PC-3 (cell line): Measurements from ENCODE around the gene TCHHL1.

ENCODE experiments used
- CTCF ChIP-seq: fragments of 300-600 bp; sonication (generic); conservative IDR thresholded peaks from 2 replicates; pipeline ENCODE4 v1.5.1; 2017; ENCODE audit warnings: antibody characterized with exemption, low read depth, mild to moderate bottlenecking, low read length
- EZH2 ChIP-seq: fragments of 300-600 bp; sonication (generic); IDR thresholded peaks from one replicate; pipeline ENCODE4 v1.6.1; 2017; ENCODE audit warnings: antibody characterized with exemption, mild to moderate bottlenecking, low read length; ENCODE audit not compliant: unreplicated experiment
- EZH2phosphoT487 ChIP-seq: fragments of 300-600 bp; sonication (generic); IDR thresholded peaks from 2 replicates; pipeline ENCODE4 v1.6.1; 2018; ENCODE audit warnings: mild to moderate bottlenecking, antibody characterized with exemption, low read length, borderline replicate concordance

DNA sequence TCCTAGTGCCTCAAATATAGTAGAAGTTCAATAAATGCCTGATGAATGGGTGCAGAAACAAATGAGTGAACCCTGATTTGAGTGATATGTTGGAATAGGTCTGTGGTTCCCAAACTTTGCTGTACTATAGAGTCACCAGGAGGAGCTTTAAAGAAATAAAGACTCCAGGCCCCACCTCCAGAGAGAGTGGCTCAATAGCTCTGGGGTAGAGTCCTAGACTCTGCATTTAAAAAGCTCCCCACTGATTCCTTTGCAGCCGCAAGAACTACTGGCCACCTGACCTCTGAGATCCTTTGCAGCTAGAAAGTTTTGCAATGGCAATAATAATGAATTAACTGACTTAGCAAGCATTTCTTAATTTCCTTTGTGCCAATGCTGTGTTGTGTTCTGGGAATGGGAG lies 20.9 kb downstream of the TCHHL1 start:
- no peak for TF ChIP-seq CTCF
- TF ChIP-seq EZH2, result no peak
- no peak for TF ChIP-seq EZH2phosphoT487
